Measurements from ENCODE around the gene DNM3.
A peak's percentile ranks its signal among the peaks of the same experiment; 100 is the strongest.

DNM3 gene

GRCh38 chr1:172376431-172376830 is 535.1 kb downstream of the DNM3 start:
- Histone ChIP-seq H3K9me3 (ENCODE audit: control insufficient read depth, low read length) (no peaks in the 10 kb centered on the region), H3K4me1 (ENCODE audit: control insufficient read depth, insufficient read depth, low read length) (peaks cover 12% of the 10 kb centered on the region), H3K4me3 (ENCODE audit: low read length) (no peak overlapping the region), H3K27me3 (replicated peaks; ENCODE audit: control insufficient read depth, insufficient read depth, low read length) (no peaks in the 10 kb centered on the region), H3K36me3 (ENCODE audit: control insufficient read depth, insufficient read depth, low read length, severe bottlenecking) (no peaks in the 10 kb centered on the region), H3K9ac (ENCODE audit: low read length) (no peak overlapping the region)
- DNase-seq (ENCODE audit: low read depth) = no peak

GRCh38 chr1:172377565-172377964 is 536.3 kb downstream of the DNM3 start:
- H3K4me3 ChIP-seq (ENCODE audit: low read length) = no peak overlapping the region
- no peaks in the 10 kb centered on the region for H3K36me3 ChIP-seq (ENCODE audit: control insufficient read depth, insufficient read depth, low read length, severe bottlenecking)
- DNase-seq (ENCODE audit: low read depth) = peak; percentile 34

GRCh38 chr1:172378109-172378760 is 536.9 kb downstream of the DNM3 start:
- no peak overlapping the region for H3K9ac ChIP-seq (ENCODE audit: low read length)
- H3K27me3 ChIP-seq (replicated peaks; ENCODE audit: control insufficient read depth, insufficient read depth, low read length) = no peaks in the 10 kb centered on the region
- H3K4me3 ChIP-seq (ENCODE audit: low read length) = no peak overlapping the region
- H3K4me1 ChIP-seq (ENCODE audit: control insufficient read depth, insufficient read depth, low read length) = peaks cover 16% of the 10 kb centered on the region
- no peaks in the 10 kb centered on the region for H3K36me3 ChIP-seq (ENCODE audit: control insufficient read depth, insufficient read depth, low read length, severe bottlenecking)
- DNase-seq (ENCODE audit: low read depth) = peak; percentile 77
- H3K9me3 ChIP-seq (ENCODE audit: control insufficient read depth, low read length) = no peaks in the 10 kb centered on the region

More at GRCh38 chr1:172377565-172377964, 536.3 kb downstream of the DNM3 start:
- H3K27me3 ChIP-seq (replicated peaks; ENCODE audit: control insufficient read depth, insufficient read depth, low read length) = no peaks in the 10 kb centered on the region
- H3K9me3 ChIP-seq (ENCODE audit: control insufficient read depth, low read length) = no peaks in the 10 kb centered on the region
- H3K4me1 ChIP-seq (ENCODE audit: control insufficient read depth, insufficient read depth, low read length) = peaks cover 12% of the 10 kb centered on the region
- H3K9ac ChIP-seq (ENCODE audit: low read length) = no peak overlapping the region

GRCh38 chr1:172380441-172381244 is 539.3 kb downstream of the DNM3 start:
- H3K9ac ChIP-seq (ENCODE audit: low read length) = no peak overlapping the region
- no peak overlapping the region for H3K4me3 ChIP-seq (ENCODE audit: low read length)
- no peaks in the 10 kb centered on the region for H3K36me3 ChIP-seq (ENCODE audit: control insufficient read depth, insufficient read depth, low read length, severe bottlenecking)
- no peaks in the 10 kb centered on the region for H3K9me3 ChIP-seq (ENCODE audit: control insufficient read depth, low read length)
- peaks cover 14% of the 10 kb centered on the region for H3K4me1 ChIP-seq (ENCODE audit: control insufficient read depth, insufficient read depth, low read length)
- no peaks in the 10 kb centered on the region for H3K27me3 ChIP-seq (replicated peaks; ENCODE audit: control insufficient read depth, insufficient read depth, low read length)
- DNase-seq (ENCODE audit: low read depth) = no peak

- DNase-seq (ENCODE audit: low read depth) = peak; percentile 64
- Histone ChIP-seq H3K27me3 (replicated peaks; ENCODE audit: control insufficient read depth, insufficient read depth, low read length) (no peaks in the 10 kb centered on the region), H3K9ac (ENCODE audit: low read length) (no peak overlapping the region), H3K4me1 (ENCODE audit: control insufficient read depth, insufficient read depth, low read length) (peaks cover 14% of the 10 kb centered on the region), H3K9me3 (ENCODE audit: control insufficient read depth, low read length) (no peaks in the 10 kb centered on the region), H3K4me3 (ENCODE audit: low read length) (no peak overlapping the region), H3K36me3 (ENCODE audit: control insufficient read depth, insufficient read depth, low read length, severe bottlenecking) (no peaks in the 10 kb centered on the region)
These were observed 540.6 kb downstream of the DNM3 start for GRCh38 chr1:172381946-172382345.

- H3K9me3 ChIP-seq (ENCODE audit: control insufficient read depth, low read length) = no peaks in the 10 kb centered on the region
- H3K9ac ChIP-seq (ENCODE audit: low read length) = no peak overlapping the region
- no peaks in the 10 kb centered on the region for H3K36me3 ChIP-seq (ENCODE audit: control insufficient read depth, insufficient read depth, low read length, severe bottlenecking)
- DNase-seq (ENCODE audit: low read depth) = peak; percentile 60
- H3K4me3 ChIP-seq (ENCODE audit: low read length) = no peak overlapping the region
- peaks cover 14% of the 10 kb centered on the region for H3K4me1 ChIP-seq (ENCODE audit: control insufficient read depth, insufficient read depth, low read length)
- no peaks in the 10 kb centered on the region for H3K27me3 ChIP-seq (replicated peaks; ENCODE audit: control insufficient read depth, insufficient read depth, low read length)
These were observed 541.1 kb downstream of the DNM3 start for GRCh38 chr1:172382406-172382805.

- Histone ChIP-seq H3K4me3 (ENCODE audit: low read length) (no peak overlapping the region), H3K4me1 (ENCODE audit: control insufficient read depth, insufficient read depth, low read length) (peaks cover 14% of the 10 kb centered on the region)
These were observed 541.7 kb downstream of the DNM3 start for GRCh38 chr1:172382990-172383389.

GRCh38 chr1:172383536-172383935 is 542.2 kb downstream of the DNM3 start:
- H3K4me1 ChIP-seq (ENCODE audit: control insufficient read depth, insufficient read depth, low read length) = peaks cover 14% of the 10 kb centered on the region
- H3K27me3 ChIP-seq (replicated peaks; ENCODE audit: control insufficient read depth, insufficient read depth, low read length) = no peaks in the 10 kb centered on the region
- no peak overlapping the region for H3K9ac ChIP-seq (ENCODE audit: low read length)
- H3K36me3 ChIP-seq (ENCODE audit: control insufficient read depth, insufficient read depth, low read length, severe bottlenecking) = no peaks in the 10 kb centered on the region
- no peak overlapping the region for H3K4me3 ChIP-seq (ENCODE audit: low read length)
- no peaks in the 10 kb centered on the region for H3K9me3 ChIP-seq (ENCODE audit: control insufficient read depth, low read length)
- DNase-seq (ENCODE audit: low read depth) = peak; percentile 80

More at GRCh38 chr1:172382990-172383389, 541.7 kb downstream of the DNM3 start:
- no peaks in the 10 kb centered on the region for H3K9me3 ChIP-seq (ENCODE audit: control insufficient read depth, low read length)
- H3K9ac ChIP-seq (ENCODE audit: low read length) = no peak overlapping the region
- H3K27me3 ChIP-seq (replicated peaks; ENCODE audit: control insufficient read depth, insufficient read depth, low read length) = no peaks in the 10 kb centered on the region
- peak; percentile 59 for DNase-seq (ENCODE audit: low read depth)
- no peaks in the 10 kb centered on the region for H3K36me3 ChIP-seq (ENCODE audit: control insufficient read depth, insufficient read depth, low read length, severe bottlenecking)

- DNase-seq (ENCODE audit: low read depth) = no peak
- H3K4me1 ChIP-seq (ENCODE audit: control insufficient read depth, insufficient read depth, low read length) = peaks cover 14% of the 10 kb centered on the region
- no peaks in the 10 kb centered on the region for H3K9me3 ChIP-seq (ENCODE audit: control insufficient read depth, low read length)
- no peaks in the 10 kb centered on the region for H3K36me3 ChIP-seq (ENCODE audit: control insufficient read depth, insufficient read depth, low read length, severe bottlenecking)
- no peak overlapping the region for H3K9ac ChIP-seq (ENCODE audit: low read length)
- H3K4me3 ChIP-seq (ENCODE audit: low read length) = no peak overlapping the region
- H3K27me3 ChIP-seq (replicated peaks; ENCODE audit: control insufficient read depth, insufficient read depth, low read length) = no peaks in the 10 kb centered on the region
These were observed 543.4 kb downstream of the DNM3 start for GRCh38 chr1:172384656-172385055.

GRCh38 chr1:172386046-172386445 is 544.7 kb downstream of the DNM3 start:
- Histone ChIP-seq H3K9ac (ENCODE audit: low read length) (no peak overlapping the region), H3K4me1 (ENCODE audit: control insufficient read depth, insufficient read depth, low read length) (peaks cover 25% of the 10 kb centered on the region), H3K36me3 (ENCODE audit: control insufficient read depth, insufficient read depth, low read length, severe bottlenecking) (no peaks in the 10 kb centered on the region), H3K27me3 (replicated peaks; ENCODE audit: control insufficient read depth, insufficient read depth, low read length) (no peaks in the 10 kb centered on the region), H3K9me3 (ENCODE audit: control insufficient read depth, low read length) (no peaks in the 10 kb centered on the region), H3K4me3 (ENCODE audit: low read length) (no peak overlapping the region)
- DNase-seq (ENCODE audit: low read depth) = no peak

- no peak for DNase-seq (ENCODE audit: low read depth)
- Histone ChIP-seq H3K36me3 (ENCODE audit: control insufficient read depth, insufficient read depth, low read length, severe bottlenecking) (no peaks in the 10 kb centered on the region), H3K9me3 (ENCODE audit: control insufficient read depth, low read length) (no peaks in the 10 kb centered on the region), H3K4me1 (ENCODE audit: control insufficient read depth, insufficient read depth, low read length) (peaks cover 26% of the 10 kb centered on the region), H3K27me3 (replicated peaks; ENCODE audit: control insufficient read depth, insufficient read depth, low read length) (no peaks in the 10 kb centered on the region), H3K9ac (ENCODE audit: low read length) (no peak overlapping the region), H3K4me3 (ENCODE audit: low read length) (no peak overlapping the region)
These were observed 547.2 kb downstream of the DNM3 start for GRCh38 chr1:172388490-172388889.

Measured in adipocyte (in vitro differentiated cells).